ENCODE measurements around the gene NRM.

DNA sequence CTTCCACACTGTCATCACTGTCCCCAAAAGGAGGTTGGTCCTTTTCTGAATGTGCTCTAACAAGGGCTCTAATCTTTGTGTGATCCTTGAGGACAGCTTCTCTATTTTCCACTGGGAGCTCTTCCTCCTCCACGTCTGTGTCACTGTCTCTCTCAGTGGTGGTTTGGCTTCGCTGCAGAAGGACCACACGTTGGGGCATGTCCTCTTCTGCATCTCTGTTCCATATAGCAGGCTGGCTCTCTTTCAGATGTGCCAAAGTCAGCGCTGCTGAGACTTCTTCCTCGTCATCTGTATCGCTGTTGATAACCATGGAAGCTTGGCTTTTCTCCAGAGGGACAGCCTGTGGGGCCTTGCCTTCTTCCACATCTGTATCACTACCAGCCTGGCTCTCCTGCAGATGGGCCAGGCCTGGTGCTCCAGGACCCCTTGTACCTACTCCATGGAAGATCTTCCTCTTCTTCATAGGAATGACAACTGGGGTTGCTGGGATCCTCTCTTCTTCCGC lies 21.7 kb upstream of the NRM start:
- TF ChIP-seq, protein P1, sequence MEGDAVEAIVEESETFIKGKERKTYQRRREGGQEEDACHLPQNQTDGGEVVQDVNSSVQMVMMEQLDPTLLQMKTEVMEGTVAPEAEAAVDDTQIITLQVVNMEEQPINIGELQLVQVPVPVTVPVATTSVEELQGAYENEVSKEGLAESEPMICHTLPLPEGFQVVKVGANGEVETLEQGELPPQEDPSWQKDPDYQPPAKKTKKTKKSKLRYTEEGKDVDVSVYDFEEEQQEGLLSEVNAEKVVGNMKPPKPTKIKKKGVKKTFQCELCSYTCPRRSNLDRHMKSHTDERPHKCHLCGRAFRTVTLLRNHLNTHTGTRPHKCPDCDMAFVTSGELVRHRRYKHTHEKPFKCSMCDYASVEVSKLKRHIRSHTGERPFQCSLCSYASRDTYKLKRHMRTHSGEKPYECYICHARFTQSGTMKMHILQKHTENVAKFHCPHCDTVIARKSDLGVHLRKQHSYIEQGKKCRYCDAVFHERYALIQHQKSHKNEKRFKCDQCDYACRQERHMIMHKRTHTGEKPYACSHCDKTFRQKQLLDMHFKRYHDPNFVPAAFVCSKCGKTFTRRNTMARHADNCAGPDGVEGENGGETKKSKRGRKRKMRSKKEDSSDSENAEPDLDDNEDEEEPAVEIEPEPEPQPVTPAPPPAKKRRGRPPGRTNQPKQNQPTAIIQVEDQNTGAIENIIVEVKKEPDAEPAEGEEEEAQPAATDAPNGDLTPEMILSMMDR (conservative IDR thresholded peaks at IDR 0.05), result no peak
- TF ChIP-seq ZFX (IDR thresholded peaks at IDR 0.05), result no peak
